Measurements from ENCODE around the gene OR51V1. TPM values are rescaled to one million over a fixed set of nuclear protein-coding genes. Genes with fewer than 3 reads are reported as not detected.
"Not testable (repeated sequence)": the region's sequence is repeated elsewhere in the genome, so short reads cannot be mapped to it uniquely, and the experiment has no call there.

The OR51V1 gene, protein sequence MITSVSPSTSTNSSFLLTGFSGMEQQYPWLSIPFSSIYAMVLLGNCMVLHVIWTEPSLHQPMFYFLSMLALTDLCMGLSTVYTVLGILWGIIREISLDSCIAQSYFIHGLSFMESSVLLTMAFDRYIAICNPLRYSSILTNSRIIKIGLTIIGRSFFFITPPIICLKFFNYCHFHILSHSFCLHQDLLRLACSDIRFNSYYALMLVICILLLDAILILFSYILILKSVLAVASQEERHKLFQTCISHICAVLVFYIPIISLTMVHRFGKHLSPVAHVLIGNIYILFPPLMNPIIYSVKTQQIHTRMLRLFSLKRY
- total RNA-seq (2022) (not detected in 2 replicates), Bru-seq, nascent RNA (not detected), BruChase-seq, experiment 1, labeled RNA remaining after a 2-hour chase (not detected), BruChase-seq, experiment 2, labeled RNA remaining after a 6-hour chase (not detected)
- long read RNA-seq: 0 reads

DNA sequence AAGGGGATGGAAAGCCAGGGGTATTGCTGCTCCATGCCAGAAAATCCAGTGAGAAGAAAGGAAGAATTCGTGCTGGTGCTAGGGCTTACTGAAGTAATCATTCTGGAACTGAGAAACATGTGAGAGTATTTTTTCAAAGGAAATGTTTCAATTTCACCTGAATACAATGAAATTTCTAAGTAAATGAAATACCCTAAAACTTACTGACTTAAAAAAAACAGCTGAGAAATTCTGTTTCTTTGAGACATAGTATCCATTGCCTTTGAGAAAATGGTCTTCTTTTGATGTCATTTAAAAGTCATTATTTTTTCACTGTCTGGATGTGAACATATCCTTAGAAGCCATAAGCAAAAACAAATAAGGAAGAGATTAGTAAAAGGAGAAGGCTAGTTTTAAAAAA lies at the start of gene OR51V1:
TSS of gene OR51V1 (minus strand) at position 101 of the 400 bp plus-strand sequence. CDS start at position 101, 0 bp downstream.
- no peaks in the 10 kb centered on the region for H3K27me3 ChIP-seq (replicated peaks; ENCODE audit: control insufficient read depth, insufficient read depth, low read length)
- ChIA-PET POLR2A (no interaction called here), CTCF (no interaction called here)
- Mint-ChIP-seq H3K4me1 (ENCODE audit: low read depth, unreplicated experiment) (no peaks in the 10 kb centered on the region), H3K4me3 (ENCODE audit: unreplicated experiment) (no peak within 1 kb of the TSS), H3K9me3 (ENCODE audit: unreplicated experiment) (no peaks in the 10 kb centered on the region), H3K36me3 (ENCODE audit: insufficient read depth, unreplicated experiment) (no peaks in the 10 kb centered on the region), H3K27ac (ENCODE audit: unreplicated experiment) (no peak within 1 kb of the TSS), H3K27me3 (ENCODE audit: insufficient read depth, unreplicated experiment) (peaks cover 11% of the 10 kb centered on the region)
- H3K36me3 ChIP-seq (ENCODE audit: control insufficient read depth, insufficient read depth, low read length): no peaks in the 10 kb centered on the region
- intact Hi-C loops (cut with micrococcal nuclease; ENCODE audit: unreplicated experiment): loop anchor here (10.0 kb wide), 1 partner anchor 354 kb away; no protein-coding TSS in a partner anchor
- DNase-seq: no peak
- H3K9me3 ChIP-seq: no peaks in the 10 kb centered on the region
- TF ChIP-seq, protein P1, sequence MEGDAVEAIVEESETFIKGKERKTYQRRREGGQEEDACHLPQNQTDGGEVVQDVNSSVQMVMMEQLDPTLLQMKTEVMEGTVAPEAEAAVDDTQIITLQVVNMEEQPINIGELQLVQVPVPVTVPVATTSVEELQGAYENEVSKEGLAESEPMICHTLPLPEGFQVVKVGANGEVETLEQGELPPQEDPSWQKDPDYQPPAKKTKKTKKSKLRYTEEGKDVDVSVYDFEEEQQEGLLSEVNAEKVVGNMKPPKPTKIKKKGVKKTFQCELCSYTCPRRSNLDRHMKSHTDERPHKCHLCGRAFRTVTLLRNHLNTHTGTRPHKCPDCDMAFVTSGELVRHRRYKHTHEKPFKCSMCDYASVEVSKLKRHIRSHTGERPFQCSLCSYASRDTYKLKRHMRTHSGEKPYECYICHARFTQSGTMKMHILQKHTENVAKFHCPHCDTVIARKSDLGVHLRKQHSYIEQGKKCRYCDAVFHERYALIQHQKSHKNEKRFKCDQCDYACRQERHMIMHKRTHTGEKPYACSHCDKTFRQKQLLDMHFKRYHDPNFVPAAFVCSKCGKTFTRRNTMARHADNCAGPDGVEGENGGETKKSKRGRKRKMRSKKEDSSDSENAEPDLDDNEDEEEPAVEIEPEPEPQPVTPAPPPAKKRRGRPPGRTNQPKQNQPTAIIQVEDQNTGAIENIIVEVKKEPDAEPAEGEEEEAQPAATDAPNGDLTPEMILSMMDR (IDR thresholded peaks at IDR 0.05; ENCODE audit: insufficient read depth in 1 of 2, low read depth in 1 of 2, low read length in 1 of 2, severe bottlenecking in 1 of 2, unreplicated experiment in 1 of 2): no peak
- BruUV-seq (replicated peaks): no TSS peak
- no peak within 1 kb of the TSS for H3K4me3 ChIP-seq (ENCODE audit: low read depth, low read length)
- H3K4me1 ChIP-seq: no peaks in the 10 kb centered on the region

DNA sequence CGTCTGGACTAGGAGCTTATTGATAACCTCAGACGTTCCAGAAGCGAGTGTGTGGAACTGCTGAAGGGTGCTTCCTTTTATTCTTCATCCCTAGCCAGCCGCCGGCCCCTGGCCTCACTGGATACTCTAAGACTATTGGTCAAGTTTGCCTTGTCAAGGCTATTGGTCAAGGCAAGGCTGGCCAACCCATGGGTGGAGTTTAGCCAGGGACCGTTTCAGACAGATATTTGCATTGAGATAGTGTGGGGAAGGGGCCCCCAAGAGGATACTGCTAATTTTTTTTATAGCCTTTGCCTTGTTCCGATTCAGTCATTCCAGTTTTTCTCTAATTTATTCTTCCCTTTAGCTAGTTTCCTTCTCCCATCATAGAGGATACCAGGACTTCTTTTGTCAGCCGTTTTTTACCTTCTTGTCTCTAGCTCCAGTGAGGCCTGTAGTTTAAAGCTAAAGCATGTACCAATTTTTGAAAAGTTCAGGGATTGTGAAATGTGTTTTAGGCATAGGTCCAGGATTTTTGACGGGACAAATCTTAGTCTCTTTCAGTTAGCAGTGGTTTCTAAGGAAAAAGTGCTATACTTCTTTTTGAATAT lies 49.4 kb upstream of the OR51V1 start, which contains the start of gene HBG1:
TSS of gene HBG1 (minus strand) at position 51 of the 590 bp plus-strand sequence. CDS start 53 bp downstream, outside the sequence.
- H3K27ac Mint-ChIP-seq (ENCODE audit: unreplicated experiment); H3K4me1 Mint-ChIP-seq (ENCODE audit: low read depth, unreplicated experiment): not testable (repeated sequence)
- peaks cover 30% of the 10 kb centered on the region for H3K27me3 Mint-ChIP-seq (ENCODE audit: insufficient read depth, unreplicated experiment)

DNA sequence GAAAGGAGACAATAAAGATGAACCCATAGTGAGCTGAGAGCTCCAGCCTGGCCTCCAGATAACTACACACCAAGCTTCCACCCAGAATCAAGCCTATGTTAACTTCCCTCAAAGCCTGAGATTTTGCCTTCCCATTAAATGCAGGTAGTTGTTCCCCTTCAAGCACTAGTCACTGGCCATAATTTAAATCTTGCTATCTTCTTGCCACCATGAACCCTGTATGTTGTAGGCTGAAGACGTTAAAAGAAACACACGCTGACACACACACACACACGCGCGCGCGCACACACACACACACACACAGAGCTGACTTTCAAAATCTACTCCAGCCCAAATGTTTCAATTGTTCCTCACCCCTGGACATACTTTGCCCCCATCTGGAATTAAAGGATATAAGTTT lies 48.0 kb upstream of the OR51V1 start:
- intact Hi-C loops (cut with micrococcal nuclease; ENCODE audit: unreplicated experiment); H3K36me3 Mint-ChIP-seq (ENCODE audit: insufficient read depth, unreplicated experiment); CTCF ChIA-PET; H3K4me3 Mint-ChIP-seq (ENCODE audit: unreplicated experiment); H3K9me3 Mint-ChIP-seq (ENCODE audit: unreplicated experiment); DNase-seq; H3K4me1 ChIP-seq; POLR2A ChIA-PET; H3K4me1 Mint-ChIP-seq (ENCODE audit: low read depth, unreplicated experiment); H3K9me3 ChIP-seq; H3K27ac Mint-ChIP-seq (ENCODE audit: unreplicated experiment); H3K4me3 ChIP-seq (ENCODE audit: low read depth, low read length); H3K36me3 ChIP-seq (ENCODE audit: control insufficient read depth, insufficient read depth, low read length); BruUV-seq (replicated peaks); H3K27me3 ChIP-seq (replicated peaks; ENCODE audit: control insufficient read depth, insufficient read depth, low read length): not testable (repeated sequence)
- H3K27me3 Mint-ChIP-seq (ENCODE audit: insufficient read depth, unreplicated experiment): peaks cover 29% of the 10 kb centered on the region

More for the DNA sequence above, 49.4 kb upstream of the OR51V1 start, which contains the start of gene HBG1:
- H3K36me3 Mint-ChIP-seq (ENCODE audit: insufficient read depth, unreplicated experiment); H3K4me1 ChIP-seq; BruUV-seq (replicated peaks); H3K4me3 ChIP-seq (ENCODE audit: low read depth, low read length); intact Hi-C loops (cut with micrococcal nuclease; ENCODE audit: unreplicated experiment); H3K27me3 ChIP-seq (replicated peaks; ENCODE audit: control insufficient read depth, insufficient read depth, low read length); POLR2A ChIA-PET; DNase-seq; H3K4me3 Mint-ChIP-seq (ENCODE audit: unreplicated experiment); CTCF ChIA-PET; H3K9me3 ChIP-seq; H3K36me3 ChIP-seq (ENCODE audit: control insufficient read depth, insufficient read depth, low read length); H3K9me3 Mint-ChIP-seq (ENCODE audit: unreplicated experiment): not testable (repeated sequence)
